Colonic mucosa (tissue), 4 donors: ENCODE results near the gene DRGX. TPM values are rescaled to one million over a fixed set of nuclear protein-coding genes. Genes with fewer than 3 reads are reported as not detected.

Source experiments
- DNase-seq: peaks from one replicate; pipeline ENCODE4 v3.0.0-alpha.2; 2020
- H3K27ac ChIP-seq: fragments of 200-600 bp; one replicate; pipeline ENCODE4 v1.8.0; 2021
- H3K27me3 ChIP-seq: fragments of 200-600 bp; one replicate; pipeline ENCODE4 v1.8.0; 2021
- H3K36me3 ChIP-seq: fragments of 200-600 bp; one replicate; pipeline ENCODE4 v1.8.0; 2021
- H3K4me1 ChIP-seq: fragments of 200-600 bp; one replicate; pipeline ENCODE4 v1.8.0; 2021; ENCODE audit warnings: mild to moderate bottlenecking
- H3K4me3 ChIP-seq: fragments of 200-600 bp; one replicate; pipeline ENCODE4 v1.8.0; 2021
- H3K9ac ChIP-seq, 2 donors: one replicate each; pipeline ENCODE4 v1.7.0; 2013; ENCODE audit warnings: control low read depth in 2 of 2, low read depth in 2 of 2, low read length in 2 of 2
- H3K9me3 ChIP-seq: fragments of 200-600 bp; one replicate; pipeline ENCODE4 v1.8.0; 2021
- CTCF ChIP-seq: fragments of 200-600 bp; IDR thresholded peaks from one replicate; pipeline ENCODE4 v1.8.0; 2022; ENCODE audit warnings: antibody characterized with exemption, mild to moderate bottlenecking
- intact Hi-C: fragments of 100-400 bp; cut with DNase I; formaldehyde crosslinking; loops from one replicate; pipeline ENCODE4 v1.14.1; 2022
- total RNA-seq, 2 donors: library from RNA; stranded (reverse); fragmentation: NEBNext Ultra II Directional in 1 of 2; extraction: Animal tissue kit (Norgen Biotek cat#: 25700) in 1 of 2; gene quantifications; one replicate each; pipeline ENCODE4 v1.2.1, GENCODE V29; 2021
- donor health status: healthy.
- donor health status: DM: no; HTN: no; CAD: no.
- donor health status: DM: no; HTN: no; CAD: no.

DRGX gene
- total RNA-seq, 2 donors from 2014 or later, result 0.16 TPM; not detected in 1

- H3K4me3 ChIP-seq, result no peak overlapping the region
- no peak overlapping the region for H3K9ac ChIP-seq
- H3K9me3 ChIP-seq, result no peaks in the 10 kb centered on the region
- H3K36me3 ChIP-seq, result no peaks in the 10 kb centered on the region
- DNase-seq, result no peak
- no peaks in the 10 kb centered on the region for H3K4me1 ChIP-seq
- no peaks in the 10 kb centered on the region for H3K27me3 ChIP-seq
- intact Hi-C loops, result no loop called here
- no peak overlapping the region for H3K27ac ChIP-seq
- no peak for TF ChIP-seq CTCF
Observed at GRCh38 chr10:49433069-49433468, 37.2 kb upstream of the DRGX start.

GRCh38 chr10:49431426-49431825 is 35.5 kb upstream of the DRGX start:
- no peak for DNase-seq
- no peak for TF ChIP-seq CTCF
- intact Hi-C loops, result no loop called here
- H3K4me1 ChIP-seq, result no peaks in the 10 kb centered on the region
- H3K9me3 ChIP-seq, result no peaks in the 10 kb centered on the region
- no peak overlapping the region for H3K27ac ChIP-seq
- H3K4me3 ChIP-seq, result no peak overlapping the region
- H3K9ac ChIP-seq, result no peak overlapping the region
- H3K36me3 ChIP-seq, result no peaks in the 10 kb centered on the region
- H3K27me3 ChIP-seq, result no peaks in the 10 kb centered on the region

- no peaks in the 10 kb centered on the region for H3K36me3 ChIP-seq
- DNase-seq, result no peak
- H3K4me3 ChIP-seq, result no peak overlapping the region
- H3K9ac ChIP-seq, result no peak overlapping the region
- no peaks in the 10 kb centered on the region for H3K4me1 ChIP-seq
- TF ChIP-seq CTCF, result no peak
- intact Hi-C loops, result no loop called here
- H3K27me3 ChIP-seq, result no peaks in the 10 kb centered on the region
- H3K27ac ChIP-seq, result no peak overlapping the region
- H3K9me3 ChIP-seq, result no peaks in the 10 kb centered on the region
Observed at GRCh38 chr10:49429458-49429857, 33.6 kb upstream of the DRGX start.

- intact Hi-C loops, result no loop called here
- no peak overlapping the region for H3K9ac ChIP-seq
- no peaks in the 10 kb centered on the region for H3K27me3 ChIP-seq
- no peak overlapping the region for H3K4me3 ChIP-seq
- DNase-seq, result no peak
- H3K27ac ChIP-seq, result no peak overlapping the region
- H3K36me3 ChIP-seq, result no peaks in the 10 kb centered on the region
- H3K4me1 ChIP-seq, result no peaks in the 10 kb centered on the region
- TF ChIP-seq CTCF, result no peak
- no peaks in the 10 kb centered on the region for H3K9me3 ChIP-seq
Observed at GRCh38 chr10:49426490-49427360, 30.8 kb upstream of the DRGX start.

- no peak for TF ChIP-seq CTCF
- intact Hi-C loops, result no loop called here
- no peak overlapping the region for H3K27ac ChIP-seq
Observed at GRCh38 chr10:49419005-49419404, 23.1 kb upstream of the DRGX start.

More at GRCh38 chr10:49419005-49419404, 23.1 kb upstream of the DRGX start:
- Histone ChIP-seq H3K9ac (no peak overlapping the region), H3K4me1 (no peaks in the 10 kb centered on the region), H3K36me3 (no peaks in the 10 kb centered on the region), H3K27me3 (no peaks in the 10 kb centered on the region), H3K4me3 (no peak overlapping the region), H3K9me3 (no peaks in the 10 kb centered on the region)
- no peak for DNase-seq
